Vagina (tissue), 2 donors: Measurements from ENCODE around the gene TBC1D22A. TPM values are rescaled to one million over a fixed set of nuclear protein-coding genes. Genes with fewer than 3 reads are reported as not detected.

ENCODE experiments used
- DNase-seq, 2 donors: peaks; one replicate each; pipeline ENCODE4 v3.0.0-alpha.2; 2017; ENCODE audit errors: extremely low spot score in 2 of 2
- H3K27ac ChIP-seq: fragments of 200-600 bp; sonication (generic); one replicate; pipeline ENCODE4 v1.5.1; 2019
- H3K27me3 ChIP-seq: fragments of 200-600 bp; sonication (generic); one replicate; pipeline ENCODE4 v1.5.1; 2019
- H3K36me3 ChIP-seq, 2 donors: fragments of 200-600 bp; sonication (generic); one replicate each; pipeline ENCODE4 v1.5.1; 2017 to 2019
- H3K4me1 ChIP-seq: fragments of 200-600 bp; sonication (generic); one replicate; pipeline ENCODE4 v1.5.1; 2019
- H3K4me3 ChIP-seq, 2 donors: fragments of 200-600 bp; sonication (generic); 1 replicate in 1 of 2; 2 replicates in 1 of 2; pipeline ENCODE4 v1.5.1; 2016 to 2019
- H3K9me3 ChIP-seq: fragments of 200-600 bp; sonication (generic); one replicate; pipeline ENCODE4 v1.5.1; 2019
- CTCF ChIP-seq, 3 experiments: fragments of 450-650 bp in 2 of 3; fragments of 200-600 bp in 1 of 3; sonication (generic) in 1 of 3; IDR thresholded peaks; one replicate each; pipeline ENCODE4 v1.5.1; 2017 to 2019; ENCODE audit warnings: antibody characterized with exemption in 3 of 3, mild to moderate bottlenecking in 2 of 3, moderate library complexity in 2 of 3
- POLR2A ChIP-seq, 2 donors: fragments of 450-650 bp; IDR thresholded peaks; one replicate each; pipeline ENCODE4 v1.6.1; 2017; ENCODE audit warnings: antibody characterized with exemption in 2 of 2, mild to moderate bottlenecking in 2 of 2, moderate library complexity in 2 of 2
- POLR2AphosphoS5 ChIP-seq, 2 donors: sonication (generic); formaldehyde crosslinking; IDR thresholded peaks; one replicate each; pipeline ENCODE4 v1.9.0; 2017; ENCODE audit warnings: antibody characterized with exemption in 2 of 2, mild to moderate bottlenecking in 2 of 2, low read depth in 1 of 2; ENCODE audit not compliant: insufficient read depth in 1 of 2
- intact Hi-C: fragments of 100-400 bp; cut with DNase I; formaldehyde crosslinking; loops from one replicate; pipeline ENCODE4 v1.15.1; 2023
- total RNA-seq: library from RNA; depleted of rRNA; stranded (reverse); fragments of >200 nt; gene quantifications from one replicate; pipeline ENCODE4 v1.2.3, GENCODE V29; 2016

The TBC1D22A gene
- total RNA-seq, 1 donor from 2014 or later: 38.3 TPM

GRCh38 chr22:47131632-47132427 is 369.4 kb downstream of the TBC1D22A start:
- H3K27ac ChIP-seq: no peak overlapping the region
- no peak for DNase-seq
- intact Hi-C loops: no loop called here
- no peaks in the 10 kb centered on the region for H3K36me3 ChIP-seq
- no peak for TF ChIP-seq POLR2A (IDR thresholded peaks at IDR 0.05)
- TF ChIP-seq CTCF (IDR thresholded peaks at IDR 0.05): no peak
- no peak for TF ChIP-seq POLR2AphosphoS5 (IDR thresholded peaks at IDR 0.05; ENCODE audit: insufficient read depth in 1 of 2, low read depth in 1 of 2)
- no peaks in the 10 kb centered on the region for H3K27me3 ChIP-seq
- no peaks in the 10 kb centered on the region for H3K4me1 ChIP-seq
- no peaks in the 10 kb centered on the region for H3K9me3 ChIP-seq
- H3K4me3 ChIP-seq: no peak overlapping the region

GRCh38 chr22:47132428-47132825 is 370.0 kb downstream of the TBC1D22A start:
- H3K9me3 ChIP-seq: no peaks in the 10 kb centered on the region
- no peak overlapping the region for H3K27ac ChIP-seq
- H3K4me1 ChIP-seq: no peaks in the 10 kb centered on the region
- no peak for TF ChIP-seq POLR2A (IDR thresholded peaks at IDR 0.05)
- no peak for TF ChIP-seq POLR2AphosphoS5 (IDR thresholded peaks at IDR 0.05; ENCODE audit: insufficient read depth in 1 of 2, low read depth in 1 of 2)
- no peak for TF ChIP-seq CTCF (IDR thresholded peaks at IDR 0.05)
- H3K4me3 ChIP-seq: no peak overlapping the region
- H3K36me3 ChIP-seq: no peaks in the 10 kb centered on the region
- intact Hi-C loops: no loop called here
- DNase-seq: no peak
- H3K27me3 ChIP-seq: no peaks in the 10 kb centered on the region

GRCh38 chr22:47133061-47133969 is 370.9 kb downstream of the TBC1D22A start:
- no peak for TF ChIP-seq POLR2AphosphoS5 (IDR thresholded peaks at IDR 0.05; ENCODE audit: insufficient read depth in 1 of 2, low read depth in 1 of 2)
- no peak for TF ChIP-seq POLR2A (IDR thresholded peaks at IDR 0.05)
- no peak for TF ChIP-seq CTCF (IDR thresholded peaks at IDR 0.05)
- intact Hi-C loops: no loop called here
- H3K4me3 ChIP-seq: no peak overlapping the region
- no peaks in the 10 kb centered on the region for H3K36me3 ChIP-seq
- no peaks in the 10 kb centered on the region for H3K4me1 ChIP-seq
- H3K27ac ChIP-seq: no peak overlapping the region
- no peak for DNase-seq
- H3K9me3 ChIP-seq: no peaks in the 10 kb centered on the region
- no peaks in the 10 kb centered on the region for H3K27me3 ChIP-seq

- no peak overlapping the region for H3K4me3 ChIP-seq
- DNase-seq: no peak
- H3K27ac ChIP-seq: no peak overlapping the region
- H3K27me3 ChIP-seq: no peaks in the 10 kb centered on the region
- intact Hi-C loops: no loop called here
- TF ChIP-seq POLR2A (IDR thresholded peaks at IDR 0.05): no peak
- no peak for TF ChIP-seq POLR2AphosphoS5 (IDR thresholded peaks at IDR 0.05; ENCODE audit: insufficient read depth in 1 of 2, low read depth in 1 of 2)
- TF ChIP-seq CTCF (IDR thresholded peaks at IDR 0.05): no peak
- no peaks in the 10 kb centered on the region for H3K9me3 ChIP-seq
- no peaks in the 10 kb centered on the region for H3K4me1 ChIP-seq
- no peaks in the 10 kb centered on the region for H3K36me3 ChIP-seq
Observed at GRCh38 chr22:47134222-47134621, 371.8 kb downstream of the TBC1D22A start.
